GM12864 (cell line): ENCODE results near the gene ODAD4.

Experiments used
- DNase-seq: peaks from one replicate; pipeline ENCODE4 v3.0.0-alpha.2; 2011; ENCODE audit warnings: low read depth
- H3K4me3 ChIP-seq: 2 replicates; pipeline ENCODE4 v1.5.1; 2011; ENCODE audit warnings: mild to moderate bottlenecking, low read depth, low read length, control low read depth
- CTCF ChIP-seq: IDR thresholded peaks from 2 replicates; pipeline ENCODE4 v1.5.1; 2011; ENCODE audit warnings: low read depth, mild to moderate bottlenecking, moderate library complexity, low read length, control low read depth, inconsistent platforms; ENCODE audit errors: missing control alignments

ODAD4 gene

GRCh38 chr17:41957869-41958439, 27.5 kb downstream of the ODAD4 start:
- no peak for DNase-seq
- TF ChIP-seq CTCF = no peak
- H3K4me3 ChIP-seq = no peak overlapping the region

- TF ChIP-seq CTCF = no peak
- no peak overlapping the region for H3K4me3 ChIP-seq
- no peak for DNase-seq
Observed at GRCh38 chr17:41959030-41959335, 28.6 kb downstream of the ODAD4 start.

- H3K4me3 ChIP-seq = no peak overlapping the region
- DNase-seq = no peak
- TF ChIP-seq CTCF = peak; percentile 48
Observed at GRCh38 chr17:41959336-41960095, 29.1 kb downstream of the ODAD4 start.

- no peak for TF ChIP-seq CTCF
- no peak for DNase-seq
- no peak overlapping the region for H3K4me3 ChIP-seq
Observed at GRCh38 chr17:41962111-41962510, 31.7 kb downstream of the ODAD4 start.

GRCh38 chr17:41962768-41963434, 32.5 kb downstream of the ODAD4 start:
- peak; percentile 90 for TF ChIP-seq CTCF
- H3K4me3 ChIP-seq = no peak overlapping the region
- no peak for DNase-seq

- TF ChIP-seq CTCF = no peak
- DNase-seq = no peak
Observed at GRCh38 chr17:41965694-41966462, 35.5 kb downstream of the ODAD4 start.

More at GRCh38 chr17:41965694-41966462, 35.5 kb downstream of the ODAD4 start:
- H3K4me3 ChIP-seq = peak overlapping the region; percentile 85
